Activated gamma-delta T cell (primary cell): Measurements from ENCODE around the gene DNAH6.
"Not testable (repeated sequence)": the region's sequence is repeated elsewhere in the genome, so short reads cannot be mapped to it uniquely, and the experiment has no call there.

Experiments used
- DNase-seq: peaks from one replicate; lab custom pipeline; 2025; lab: John Stamatoyannopoulos, UW

Gene DNAH6

DNA sequence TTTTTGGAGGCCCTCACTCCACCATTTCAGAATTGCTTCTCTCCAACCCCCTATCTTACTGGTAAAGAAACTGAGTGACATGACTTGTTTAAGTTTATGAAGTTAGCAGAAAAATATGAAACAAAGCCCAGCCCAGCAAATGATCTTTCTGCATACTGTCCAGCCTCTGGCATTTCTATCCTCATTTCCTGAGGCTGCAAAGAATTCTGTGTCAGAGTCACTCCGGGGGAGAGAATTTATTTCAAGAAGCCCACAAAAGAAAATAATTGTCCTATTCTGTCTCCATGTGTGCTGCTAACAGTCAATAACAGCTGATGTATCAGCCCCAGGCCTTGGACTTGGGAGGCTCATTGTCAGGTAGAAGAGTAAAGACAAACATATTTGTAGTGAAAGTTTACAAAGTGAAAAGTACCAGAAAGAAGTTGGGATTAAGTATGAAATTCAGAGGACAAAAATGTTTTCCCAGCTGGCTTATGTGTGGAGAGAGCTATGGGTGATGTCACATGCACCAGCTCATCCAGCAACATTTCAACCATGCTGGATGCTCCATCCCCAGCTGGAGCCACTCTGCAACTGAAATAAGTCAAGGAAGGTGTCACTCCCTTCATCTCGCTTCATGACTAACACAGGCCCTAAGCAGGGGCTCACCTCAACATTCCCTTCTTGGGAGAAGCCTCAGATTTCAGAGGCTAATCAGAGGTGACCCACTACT, 322.3 kb downstream of the DNAH6 start:
- no peak for DNase-seq

DNA sequence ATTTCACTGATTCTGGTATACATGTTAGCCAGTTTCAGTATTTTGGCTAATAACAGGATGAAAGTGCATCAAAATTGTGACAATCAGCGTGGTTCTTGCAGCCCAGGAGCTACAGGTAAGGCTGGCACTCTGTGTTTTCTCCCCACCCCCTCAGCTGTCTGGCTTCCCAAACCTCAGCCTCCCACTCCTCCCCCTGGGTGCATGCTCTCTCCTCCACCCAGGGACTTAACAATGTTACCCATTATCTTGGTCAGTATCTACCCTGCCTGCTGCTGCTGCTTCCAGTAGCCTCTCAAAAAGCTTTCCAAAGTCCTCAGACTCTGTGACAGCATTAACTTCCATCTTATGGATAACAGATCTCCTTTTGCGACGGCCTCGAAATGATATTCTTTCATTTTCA, 323.6 kb downstream of the DNAH6 start:
- no peak for DNase-seq

DNA sequence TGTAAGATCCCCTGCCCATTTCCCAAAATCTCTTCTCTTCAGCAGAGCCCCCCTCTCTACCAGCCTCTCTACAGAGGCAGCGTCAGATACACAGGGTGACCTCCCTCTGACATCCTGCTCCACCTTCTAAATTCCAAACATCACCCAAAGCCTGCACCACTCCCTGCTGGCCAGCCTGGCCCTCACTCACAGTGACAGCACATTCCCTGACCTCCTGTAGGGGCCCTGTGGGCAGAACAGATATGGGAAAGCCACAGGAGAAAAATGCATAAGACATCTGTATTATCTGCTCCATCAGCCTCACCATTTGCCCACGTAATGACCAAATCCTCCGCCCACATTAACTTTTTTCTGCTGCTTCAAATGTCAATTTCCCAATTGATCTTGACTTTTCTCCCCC, 324.0 kb downstream of the DNAH6 start:
- no peak for DNase-seq

DNA sequence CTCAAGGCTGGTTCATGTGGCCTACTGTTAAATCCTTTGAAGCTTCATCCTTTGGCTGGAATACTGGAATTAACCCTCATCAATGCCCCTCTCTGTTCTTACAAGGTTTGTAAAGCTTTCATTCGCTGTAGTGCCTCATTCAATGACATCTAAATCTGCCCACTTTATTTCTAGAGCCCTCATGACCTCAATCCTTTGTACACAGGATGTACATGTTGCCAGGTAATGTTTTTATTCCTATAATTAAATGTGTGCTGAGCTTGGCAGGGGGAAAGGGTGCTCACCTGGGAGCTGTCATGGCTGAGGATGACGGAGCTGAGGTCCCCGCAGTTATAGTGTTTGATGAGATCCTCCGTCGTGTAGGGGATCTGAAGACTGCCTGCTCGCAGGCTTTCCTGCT, 325.3 kb downstream of the DNAH6 start:
- no peak for DNase-seq

DNA sequence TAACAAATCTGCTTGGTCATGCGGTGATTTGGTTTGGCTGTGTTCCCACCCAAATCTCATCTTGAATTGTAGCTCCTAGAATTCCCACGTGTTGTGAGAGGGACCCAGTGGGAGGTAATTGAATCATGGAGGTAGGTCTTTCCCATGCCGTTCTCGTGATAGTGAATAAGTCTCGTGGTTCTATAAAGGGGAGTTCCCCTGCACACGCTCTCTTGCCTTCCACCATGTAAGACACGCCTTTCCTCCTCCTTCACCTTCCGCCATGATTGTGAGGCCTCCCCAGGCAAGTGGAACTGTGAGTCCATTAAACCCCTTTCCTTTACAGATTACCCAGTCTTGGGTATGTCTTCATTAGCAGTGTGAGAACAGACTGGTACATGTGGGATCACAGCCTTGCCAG, 327.8 kb downstream of the DNAH6 start:
- no peak for DNase-seq

DNA sequence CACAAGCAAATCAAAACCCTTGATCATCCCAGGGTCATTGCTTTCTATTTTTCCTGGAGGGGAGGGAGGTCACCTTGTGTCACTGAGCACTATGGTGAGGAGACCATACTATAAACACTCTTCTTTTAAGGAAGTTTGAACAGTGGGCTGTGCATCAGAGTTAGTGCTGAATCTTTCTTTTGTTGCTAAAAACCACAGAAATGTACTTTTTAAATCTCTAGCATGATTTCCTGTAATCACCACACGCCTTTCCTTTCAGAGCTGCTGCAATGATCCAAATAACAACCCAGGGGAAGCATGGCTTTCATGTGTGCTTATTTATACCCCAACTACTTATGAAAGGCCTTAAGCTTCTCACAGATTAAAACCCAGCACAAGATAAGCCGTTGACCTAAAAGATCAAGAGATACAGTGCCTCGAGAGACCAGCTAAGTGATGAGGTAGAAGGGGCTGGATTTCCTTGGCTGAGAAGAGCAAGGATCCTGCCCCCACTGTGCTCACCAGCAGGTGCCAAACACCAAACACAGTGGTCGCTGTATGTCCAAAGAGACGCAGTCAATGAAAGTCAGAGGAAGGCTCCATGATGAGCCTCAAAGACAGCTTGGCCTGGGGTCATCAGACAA, 329.9 kb downstream of the DNAH6 start:
- no peak for DNase-seq

DNA sequence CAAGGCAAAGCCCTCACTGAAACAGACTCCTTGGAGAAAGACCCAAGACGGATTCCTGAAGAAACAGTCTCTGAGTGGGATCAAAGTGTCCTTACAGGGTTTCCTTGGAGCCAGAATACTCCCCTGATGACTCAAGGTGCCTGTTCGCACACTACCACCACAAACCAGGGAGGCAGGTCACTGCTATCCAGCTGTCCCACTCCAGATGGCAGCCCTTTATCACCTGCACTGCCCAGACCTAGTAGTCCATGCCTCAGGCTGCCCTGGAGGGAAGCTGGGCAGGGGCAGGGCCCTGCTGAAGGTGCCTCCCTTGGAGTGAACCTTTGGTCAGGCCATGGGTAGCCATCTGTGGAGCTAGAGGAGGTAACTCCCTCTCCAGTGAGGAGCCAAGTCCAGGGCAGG, 330.4 kb downstream of the DNAH6 start:
- no peak for DNase-seq

DNA sequence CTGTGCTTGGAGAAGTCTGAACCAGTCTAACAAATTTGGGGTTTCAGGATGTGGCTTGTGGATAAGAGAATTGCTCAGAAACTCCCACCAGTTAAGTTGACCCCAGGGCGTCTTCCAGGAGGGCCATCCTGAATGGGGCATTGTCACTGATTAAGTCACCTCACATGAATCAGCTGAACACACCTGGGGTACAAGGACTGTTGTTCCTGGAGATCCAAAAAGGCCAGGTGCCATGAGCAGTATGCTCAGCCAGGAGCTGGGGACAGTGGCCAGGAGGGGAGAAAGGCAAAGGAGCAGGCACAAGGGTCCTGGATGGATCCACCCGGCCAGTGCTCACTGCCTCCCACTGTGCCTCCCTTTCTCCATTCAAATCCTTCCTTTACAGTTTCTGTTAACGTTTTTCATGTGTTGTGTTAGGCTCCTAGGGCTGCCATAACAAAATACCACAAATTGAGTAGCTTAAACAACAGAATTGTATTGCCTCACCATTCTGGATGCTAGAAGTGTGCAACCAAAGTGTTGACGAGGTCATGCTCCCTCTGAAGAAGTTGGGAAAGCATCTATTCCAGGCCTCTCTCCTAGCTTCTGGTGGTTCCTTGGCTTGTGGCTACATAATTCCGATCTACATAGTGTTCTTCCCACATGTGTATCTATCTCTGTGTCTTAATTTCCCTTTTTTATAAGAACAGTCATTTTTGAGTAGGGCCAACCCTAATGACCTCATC, 331.2 kb downstream of the DNAH6 start:
- DNase-seq, result no peak

DNA sequence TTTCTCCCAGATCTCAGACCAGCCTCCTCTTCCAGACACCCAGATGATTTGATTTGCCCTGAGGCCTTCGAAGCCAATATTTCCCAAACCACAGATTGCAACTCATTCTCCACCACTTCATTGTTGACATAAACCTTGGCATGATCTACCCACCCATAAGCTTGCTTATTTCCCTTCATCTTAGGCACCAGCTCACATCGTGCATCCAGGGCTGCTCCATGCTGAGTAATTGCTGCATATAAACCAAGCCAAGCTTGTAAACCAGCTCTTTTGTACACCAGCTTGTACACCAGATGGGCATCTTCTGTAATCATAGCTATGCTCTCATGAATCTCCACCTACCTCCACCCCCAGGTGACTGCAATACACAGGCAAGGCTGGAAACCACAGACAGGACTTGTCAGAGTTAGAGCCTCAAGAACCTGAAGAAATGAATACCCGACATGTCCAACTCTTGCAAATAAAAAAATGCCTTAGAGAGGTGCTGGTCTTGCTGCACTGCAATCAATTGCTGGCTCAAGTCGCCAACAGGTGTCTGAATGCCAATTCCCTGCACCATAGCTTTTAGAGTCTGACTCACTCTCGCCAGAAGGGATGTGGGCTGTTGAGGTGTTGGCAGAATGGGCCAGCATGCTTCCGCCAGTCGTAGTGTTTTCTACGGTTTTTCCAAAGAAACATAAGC, 333.1 kb downstream of the DNAH6 start:
- no peak for DNase-seq

DNA sequence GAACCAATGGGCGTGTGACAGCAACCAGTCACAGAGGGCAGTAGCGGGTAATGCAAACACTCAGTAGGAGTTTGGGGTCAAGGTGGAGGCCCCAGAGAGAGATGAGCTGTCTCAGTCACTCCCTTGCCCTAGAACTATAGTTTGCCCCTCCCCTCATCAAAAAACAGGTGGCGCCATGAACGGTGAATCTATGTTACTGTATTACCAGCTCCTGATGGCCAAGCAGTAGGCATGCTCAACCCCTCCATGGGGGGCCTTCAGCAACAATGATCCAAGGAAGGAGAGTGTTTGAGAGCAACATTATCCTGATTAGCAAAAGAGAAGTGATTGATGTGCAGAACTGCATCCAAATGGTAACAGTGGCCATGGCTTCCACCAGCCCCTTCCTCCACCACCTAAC, 334.2 kb downstream of the DNAH6 start:
- no peak for DNase-seq

DNA sequence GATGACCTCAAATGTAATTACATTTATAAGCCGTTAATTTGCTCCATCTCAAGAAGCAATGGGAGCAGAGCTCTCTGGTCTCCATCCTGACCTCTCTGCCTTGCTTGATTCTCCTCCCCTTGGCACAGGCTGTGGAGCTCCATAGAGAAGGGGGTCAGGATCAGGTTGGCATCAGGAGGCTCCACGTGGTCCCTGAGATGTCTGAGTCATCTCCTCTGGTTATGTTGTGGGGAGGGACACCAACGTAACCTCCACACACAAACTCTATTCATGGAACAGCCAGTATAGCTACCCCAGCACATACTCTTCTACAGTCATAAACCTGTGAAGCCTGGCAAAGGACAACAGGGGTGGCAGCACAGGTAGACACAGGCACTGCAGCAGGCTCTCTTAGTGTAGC, 335.6 kb downstream of the DNAH6 start:
- DNase-seq, result no peak

DNA sequence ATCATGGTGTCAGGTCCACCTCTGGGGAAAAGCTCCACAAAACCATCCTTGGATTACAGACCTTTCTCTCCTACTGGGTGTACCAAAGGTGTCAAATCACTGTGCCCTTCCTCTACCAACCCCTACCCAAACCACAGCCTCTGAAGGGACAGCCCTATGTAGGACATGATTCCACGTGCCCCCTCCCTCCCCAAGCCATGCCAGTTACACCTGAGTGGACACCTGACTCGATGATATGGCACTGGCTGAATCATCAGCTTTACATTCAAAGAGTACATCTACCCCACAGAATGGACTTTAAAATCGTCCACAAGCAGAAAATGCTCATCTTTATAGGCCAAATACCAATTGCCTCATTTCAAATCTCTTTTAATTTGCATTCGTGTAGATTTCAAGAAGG, 338.6 kb downstream of the DNAH6 start:
- DNase-seq, result no peak

DNA sequence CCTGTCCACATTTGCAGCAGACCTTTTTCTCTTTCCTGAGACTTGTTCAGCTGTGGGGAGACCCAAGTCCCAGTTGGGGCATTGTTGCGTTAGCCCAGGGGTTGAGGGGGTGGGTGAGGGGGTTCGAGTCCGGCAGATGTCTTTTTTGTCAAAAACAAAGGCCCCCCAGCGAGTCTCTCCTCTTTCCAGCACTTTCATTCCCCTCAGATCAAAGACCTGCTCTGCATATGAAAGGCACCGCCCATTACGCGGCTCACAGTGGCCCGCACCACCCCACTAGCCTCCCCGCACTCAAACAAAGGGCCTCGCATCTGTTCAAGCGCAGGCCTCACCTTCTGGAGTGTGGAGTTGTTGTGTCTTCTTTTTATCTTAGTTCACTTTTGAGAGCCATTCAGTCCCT, 339.4 kb downstream of the DNAH6 start:
- DNase-seq, result no peak

DNA sequence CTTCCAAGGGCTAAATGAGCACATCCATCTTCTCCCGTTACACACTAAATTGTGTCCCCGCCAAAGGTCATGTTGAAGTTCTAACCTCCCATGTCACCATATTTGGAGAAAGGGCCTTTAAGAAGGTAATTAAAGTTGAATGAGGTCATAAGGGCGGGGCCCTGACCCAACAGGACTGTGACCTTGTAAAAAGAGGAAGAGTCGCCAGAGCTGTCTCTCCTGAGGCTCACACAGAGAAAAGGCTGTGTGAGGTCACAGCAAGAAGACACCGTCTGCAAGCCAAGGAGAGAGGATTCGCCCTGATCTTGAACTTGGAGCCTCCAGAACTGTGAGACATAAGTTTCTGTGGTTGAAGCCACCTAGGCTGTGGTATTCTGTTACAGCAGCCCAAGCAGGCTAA, 340.5 kb downstream of the DNAH6 start:
- DNase-seq, result no peak

DNA sequence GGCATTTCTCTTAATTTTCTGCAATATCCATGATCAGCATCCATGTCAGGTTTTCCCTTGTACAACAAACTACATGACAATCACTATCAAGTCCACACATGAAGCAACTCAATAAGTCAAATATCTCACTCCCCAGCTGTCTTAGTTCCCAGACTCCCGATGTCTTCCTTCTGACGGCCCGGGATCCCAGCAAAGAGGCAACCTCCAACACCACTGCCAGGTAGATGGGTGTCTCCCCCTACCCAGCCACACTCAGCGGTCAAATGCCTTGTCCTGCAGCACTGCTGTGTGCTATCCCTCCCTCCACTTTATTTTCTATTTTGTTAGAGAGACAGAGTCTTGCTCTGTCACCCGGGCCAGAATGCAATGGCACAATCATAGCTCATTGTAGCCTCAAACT, 341.3 kb downstream of the DNAH6 start:
- no peak for DNase-seq

DNA sequence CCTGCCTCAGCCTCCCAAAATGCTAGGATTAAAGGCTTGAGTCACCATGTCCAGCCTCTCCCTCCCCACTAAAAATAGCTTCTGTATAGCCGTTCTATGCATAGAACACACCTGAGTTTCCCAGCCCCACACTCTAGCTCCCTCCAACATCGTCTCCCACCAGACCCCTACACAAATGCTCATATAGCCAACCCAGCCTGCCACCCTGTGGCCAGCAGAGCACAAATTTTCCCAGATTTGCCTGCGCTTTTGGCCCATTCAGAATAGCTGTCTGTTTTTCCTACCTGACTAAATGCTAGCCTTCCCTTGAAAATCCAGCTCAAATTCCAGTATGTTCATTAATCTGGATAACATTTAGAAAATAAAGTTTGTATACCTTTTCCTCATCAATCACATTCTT, 341.8 kb downstream of the DNAH6 start:
- no peak for DNase-seq

DNA sequence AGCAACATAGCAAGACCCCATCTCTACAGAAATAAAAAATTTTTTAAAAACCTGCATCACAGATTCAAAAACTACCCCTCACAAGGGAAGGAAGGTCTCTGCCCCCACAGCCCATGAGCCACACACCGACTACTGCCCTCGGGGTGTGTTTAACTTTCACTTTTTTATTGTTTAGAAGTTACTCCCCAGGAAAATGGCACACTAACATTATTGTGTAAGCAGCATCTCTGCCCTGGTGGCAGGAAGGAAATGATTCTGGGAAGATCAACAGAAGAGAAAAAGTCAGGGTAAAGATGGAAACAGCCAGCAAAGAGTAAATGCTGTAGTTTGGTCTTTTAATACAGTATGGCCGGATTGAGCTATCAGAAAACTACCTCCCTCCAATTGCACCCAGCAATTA, 342.6 kb downstream of the DNAH6 start:
- DNase-seq, result no peak

DNA sequence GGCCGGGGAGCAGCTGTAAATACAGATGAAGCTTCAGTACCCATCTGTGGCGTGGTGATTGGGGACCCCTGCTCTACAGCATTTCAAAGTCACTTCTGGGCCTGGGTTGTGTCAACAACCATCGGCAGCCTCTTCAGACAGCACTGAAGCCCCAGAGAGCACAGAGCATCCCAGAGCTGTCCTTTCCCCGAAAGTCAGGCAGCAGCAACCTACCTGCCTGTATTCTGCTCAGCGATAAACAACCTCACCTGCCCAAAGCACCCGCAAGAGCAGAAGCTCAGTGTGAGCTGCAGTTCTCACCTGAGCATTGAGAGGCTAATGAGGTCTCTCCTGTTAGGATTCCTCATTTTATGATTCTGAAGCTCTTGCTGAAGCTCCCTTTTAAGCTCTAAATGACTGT, 345.2 kb downstream of the DNAH6 start:
- no peak for DNase-seq

DNA sequence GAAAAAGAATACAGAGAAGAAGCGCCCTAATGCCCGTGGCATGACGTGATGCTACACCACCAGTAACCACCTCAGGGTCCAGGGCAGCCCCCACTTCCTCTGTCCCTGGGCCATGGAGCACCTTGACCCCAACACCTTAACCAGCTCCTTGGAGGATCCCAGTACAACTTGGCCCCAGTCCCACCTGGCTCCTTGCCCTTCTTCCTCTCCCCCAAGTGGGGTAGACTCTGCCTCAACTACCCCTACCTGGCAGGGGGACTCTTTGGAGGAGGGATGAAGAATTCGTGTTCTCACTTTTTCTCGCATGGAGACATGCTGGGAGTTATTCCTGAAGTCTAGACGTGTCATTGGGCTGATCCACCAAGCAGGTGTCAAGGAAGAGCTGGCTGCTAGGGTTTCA, 345.7 kb downstream of the DNAH6 start:
- DNase-seq, result no peak

DNA sequence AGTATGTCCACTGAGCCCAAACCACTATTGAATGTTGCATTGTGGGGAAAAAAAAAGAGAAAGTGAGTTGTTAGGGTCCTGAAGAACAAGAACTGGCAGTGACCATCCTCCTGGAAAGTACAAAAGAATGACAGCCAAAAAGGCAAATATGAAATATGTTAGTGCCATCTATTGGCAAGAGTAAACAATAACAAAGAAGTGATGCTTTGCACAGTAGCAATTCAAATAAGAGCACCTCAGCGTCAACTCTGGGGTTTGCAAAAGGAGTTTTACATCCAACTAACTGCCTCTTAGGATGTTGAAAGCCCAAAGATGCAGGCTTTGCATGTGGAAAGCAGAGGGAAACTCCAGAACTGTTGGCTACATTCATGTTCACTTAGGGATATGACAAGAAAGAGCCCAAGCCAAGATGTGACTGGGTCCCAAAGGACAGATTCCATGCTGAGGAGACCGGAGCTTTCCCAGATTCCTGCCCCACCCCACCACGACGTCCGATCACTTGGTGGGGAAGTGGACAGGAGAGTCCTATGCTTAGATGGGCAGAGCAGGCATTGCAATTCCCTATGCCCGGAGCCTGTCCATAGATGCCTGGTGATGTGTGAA, 349.0 kb downstream of the DNAH6 start:
- DNase-seq, result no peak

DNA sequence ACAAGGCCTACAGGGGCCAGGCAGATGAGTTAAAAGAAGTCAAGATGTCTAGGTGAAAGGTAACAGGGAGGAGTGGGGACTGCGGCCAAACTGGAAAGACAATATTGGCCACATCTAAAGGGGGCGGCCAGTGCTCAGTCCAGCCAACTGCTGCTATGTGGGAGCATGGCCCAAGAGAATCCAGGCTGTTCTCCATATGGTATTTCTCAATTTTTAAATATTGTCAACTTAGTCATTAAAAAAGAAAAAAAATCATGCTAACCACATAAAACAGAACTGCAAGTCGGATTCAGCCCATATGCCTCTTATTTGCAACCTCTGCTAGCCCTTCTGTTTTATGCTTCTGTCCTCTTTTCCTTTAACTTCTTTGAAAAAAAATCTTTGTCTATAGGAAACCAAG, 349.8 kb downstream of the DNAH6 start:
- DNase-seq, result no peak

DNA sequence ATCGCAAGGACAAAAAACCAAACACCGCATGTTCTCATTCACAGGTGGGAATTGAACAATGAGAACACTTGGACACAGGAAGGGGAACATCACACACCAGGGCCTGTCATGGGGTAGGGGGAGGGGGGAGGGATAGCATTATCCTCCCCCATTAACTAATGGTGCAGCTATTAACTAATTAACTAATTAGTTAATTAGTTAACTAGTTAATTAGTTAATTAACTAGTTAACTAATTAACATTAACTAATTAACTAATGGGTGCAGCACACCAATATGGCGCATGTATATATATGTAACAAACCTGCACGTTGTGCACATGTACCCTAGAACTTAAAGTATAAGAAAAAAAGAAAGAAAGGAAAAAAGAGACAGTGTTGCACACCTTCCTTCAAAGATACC, 352.0 kb downstream of the DNAH6 start:
- not testable (repeated sequence) for DNase-seq
